Astrocyte (in vitro differentiated cells and primary cell): ENCODE results near the gene CA14.

ENCODE experiments used
- CTCF ChIP-seq: IDR thresholded peaks from 2 replicates; pipeline ENCODE4 v1.5.1; 2011; ENCODE audit warnings: low read depth, mild to moderate bottlenecking, inconsistent platforms, low read length, moderate library complexity; ENCODE audit not compliant: insufficient read depth
- EZH2 ChIP-seq: IDR thresholded peaks from 2 replicates; pipeline ENCODE4 v1.6.1; 2012; ENCODE audit warnings: mild to moderate bottlenecking, low read length, inconsistent platforms; ENCODE audit not compliant: insufficient read depth

- TF ChIP-seq CTCF (no peak), EZH2 (no peak)
These were observed 30.8 kb downstream of the CA14 start for GRCh38 chr1:150288382-150288781.
